Erythroblast (primary cell): Measurements from ENCODE around the gene SIRT2.
"Not testable (repeated sequence)": the region's sequence is repeated elsewhere in the genome, so short reads cannot be mapped to it uniquely, and the experiment has no call there.

ENCODE experiments used
- GATA1 ChIP-seq: IDR thresholded peaks from 2 replicates; pipeline ENCODE4 v1.6.1; 2011; ENCODE audit warnings: low read depth, mild to moderate bottlenecking, control low read depth, low read length, moderate library complexity
- POLR2A ChIP-seq: IDR thresholded peaks from 2 replicates; pipeline ENCODE4 v1.6.1; 2011; ENCODE audit warnings: mild to moderate bottlenecking, low read length

DNA sequence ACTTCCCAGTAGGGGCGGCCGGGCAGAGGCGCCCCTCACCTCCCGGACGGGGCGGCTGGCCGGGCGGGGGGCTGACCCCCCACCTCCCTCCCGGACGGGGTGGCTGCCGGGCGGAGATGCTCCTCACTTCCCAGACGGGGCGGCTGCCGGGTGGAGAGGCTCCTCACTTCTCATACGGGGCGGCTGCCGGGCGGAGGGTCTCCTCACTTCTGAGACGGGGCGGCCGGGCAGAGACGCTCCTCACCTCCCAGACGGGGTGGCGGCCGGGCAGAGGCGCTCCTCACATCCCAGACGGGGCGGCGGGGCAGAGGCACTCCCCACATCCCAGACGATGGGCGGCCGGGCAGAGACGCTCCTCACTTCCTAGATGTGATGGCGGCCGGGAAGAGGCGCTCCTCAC is 43.7 kb downstream of the SIRT2 start:
- TF ChIP-seq POLR2A, GATA1: not testable (repeated sequence)
